ENCODE data around the gene CLDN4.
"Not testable (repeated sequence)": the region's sequence is repeated elsewhere in the genome, so short reads cannot be mapped to it uniquely, and the experiment has no call there.

The CLDN4 gene

DNA sequence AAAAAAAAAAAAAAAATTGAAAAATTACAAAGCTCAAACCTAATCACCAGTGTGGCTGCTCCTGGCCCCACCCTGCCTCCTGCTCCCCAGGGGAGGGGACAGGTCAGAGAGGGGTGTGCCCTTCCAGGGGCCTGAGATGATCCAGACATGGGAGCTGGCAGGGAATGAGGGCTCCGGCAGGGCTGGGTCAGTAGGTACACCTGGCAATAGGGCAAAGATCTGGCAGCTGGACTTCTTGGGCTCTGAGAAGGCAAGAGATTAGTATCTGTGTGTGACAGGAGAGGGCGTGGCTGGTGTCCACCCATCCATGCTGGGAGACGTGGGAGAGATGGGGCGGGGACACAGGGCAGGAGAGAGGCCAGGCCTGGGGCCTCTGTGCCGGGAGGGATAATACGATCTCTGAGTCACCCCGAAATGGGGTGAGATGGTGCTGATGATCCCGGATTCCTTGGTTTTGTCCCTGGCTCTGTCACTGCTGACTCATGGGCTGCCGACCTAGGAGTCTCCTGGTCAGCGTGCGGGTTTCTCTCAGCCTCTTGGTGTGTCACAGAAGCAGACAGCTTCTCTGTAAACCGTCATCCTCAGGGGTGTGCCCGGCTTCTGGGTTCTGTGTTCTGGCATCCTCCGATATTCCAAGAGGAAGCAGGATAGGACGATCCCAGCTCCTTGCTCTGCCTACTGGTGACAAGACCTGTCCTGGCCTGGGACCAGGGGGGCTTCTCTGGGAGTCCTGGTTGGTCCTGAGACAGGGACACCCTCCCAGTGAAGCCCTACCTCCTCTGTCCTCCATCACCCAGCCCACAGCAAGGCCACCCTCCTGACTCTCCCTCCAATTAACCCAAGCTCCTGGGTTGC is 8.2 kb upstream of the CLDN4 start:
- in situ Hi-C loops (cut with HindIII; ENCODE audit: low pct_ligation_motif_present, low pct_unique_long_range_greater_than_20kb, low sequenced_read_pairs), result no loop called here
- peak; percentile 99 for DNase-seq

DNA sequence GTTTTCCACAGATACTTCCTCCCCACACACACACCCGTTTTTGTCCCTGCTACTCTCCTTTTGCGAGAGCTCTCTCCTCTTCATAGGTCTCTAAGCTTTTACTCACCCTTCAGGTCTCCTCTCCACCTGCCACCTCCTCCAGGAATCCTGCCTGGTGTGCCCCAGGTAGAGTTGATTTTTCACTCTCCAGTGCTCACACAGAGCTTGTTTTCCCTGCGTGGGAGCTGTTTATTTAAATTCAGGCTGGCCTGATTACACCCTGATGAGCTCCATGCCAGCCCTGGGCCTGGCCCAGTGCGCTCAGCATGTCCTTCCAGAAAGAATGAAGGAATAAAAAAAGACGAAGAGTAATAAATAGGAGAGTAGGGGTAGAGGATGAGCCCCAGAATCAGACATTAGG is 7.5 kb upstream of the CLDN4 start:
- no peak for DNase-seq
- in situ Hi-C loops (cut with HindIII; ENCODE audit: low pct_ligation_motif_present, low pct_unique_long_range_greater_than_20kb, low sequenced_read_pairs), result no loop called here

DNA sequence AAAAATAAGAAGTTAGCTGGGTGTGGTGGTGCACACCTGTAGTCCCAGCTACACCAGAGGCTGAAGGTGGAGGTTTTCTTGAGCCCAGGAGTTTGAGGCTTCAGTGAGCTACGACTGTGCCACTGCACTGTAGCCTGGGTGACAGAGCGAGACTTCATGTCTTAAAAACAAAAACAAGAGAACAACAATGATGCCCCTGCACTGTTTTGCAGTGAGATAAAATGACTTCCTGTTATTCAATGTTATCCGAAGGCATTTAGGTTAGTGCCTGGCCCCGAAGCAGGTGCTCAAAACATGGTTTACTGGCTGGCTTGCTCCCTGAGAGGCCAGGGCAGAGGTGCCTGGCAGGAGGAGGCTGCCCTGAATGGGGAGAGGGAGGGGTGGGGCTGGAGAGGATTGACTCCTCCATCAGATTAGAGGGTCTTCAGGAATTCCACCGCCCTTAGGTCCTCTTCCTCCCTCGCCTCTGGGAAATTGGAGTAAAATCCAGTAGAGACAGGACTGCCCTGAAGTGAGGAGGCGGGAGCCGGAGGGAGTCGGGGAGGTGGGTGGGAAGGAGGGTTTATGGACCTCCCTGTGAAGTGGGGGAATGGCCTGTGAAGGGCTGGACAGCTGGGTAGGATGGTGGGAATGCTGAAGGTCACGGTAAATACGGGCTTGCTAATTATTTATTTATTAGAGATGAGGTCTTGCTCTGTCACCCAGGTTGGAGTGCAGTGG is 6.8 kb upstream of the CLDN4 start:
- in situ Hi-C loops (cut with HindIII; ENCODE audit: low pct_ligation_motif_present, low pct_unique_long_range_greater_than_20kb, low sequenced_read_pairs), result no loop called here
- DNase-seq, result no peak

DNA sequence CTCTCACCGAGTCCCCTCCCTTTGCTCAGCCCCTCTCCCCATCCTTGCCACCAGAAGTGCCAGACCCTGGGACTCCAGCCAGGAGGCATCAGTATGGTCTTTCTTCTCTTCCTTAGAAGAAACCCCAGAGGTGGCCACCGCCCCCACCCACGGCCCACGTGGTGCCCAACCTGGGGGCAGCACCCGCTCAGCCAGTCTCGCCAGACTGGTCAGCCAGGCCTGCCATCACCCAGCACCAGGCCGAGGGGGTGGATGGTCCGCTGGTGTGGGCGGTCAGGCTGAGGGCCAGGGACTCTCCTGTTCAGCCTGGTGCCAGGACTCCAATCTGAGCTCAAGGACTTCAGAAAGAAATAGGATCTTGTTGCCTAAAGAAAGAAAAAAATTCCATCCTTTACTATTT is 5.8 kb upstream of the CLDN4 start:
- DNase-seq, result no peak
- in situ Hi-C loops (cut with HindIII; ENCODE audit: low pct_ligation_motif_present, low pct_unique_long_range_greater_than_20kb, low sequenced_read_pairs), result no loop called here

DNA sequence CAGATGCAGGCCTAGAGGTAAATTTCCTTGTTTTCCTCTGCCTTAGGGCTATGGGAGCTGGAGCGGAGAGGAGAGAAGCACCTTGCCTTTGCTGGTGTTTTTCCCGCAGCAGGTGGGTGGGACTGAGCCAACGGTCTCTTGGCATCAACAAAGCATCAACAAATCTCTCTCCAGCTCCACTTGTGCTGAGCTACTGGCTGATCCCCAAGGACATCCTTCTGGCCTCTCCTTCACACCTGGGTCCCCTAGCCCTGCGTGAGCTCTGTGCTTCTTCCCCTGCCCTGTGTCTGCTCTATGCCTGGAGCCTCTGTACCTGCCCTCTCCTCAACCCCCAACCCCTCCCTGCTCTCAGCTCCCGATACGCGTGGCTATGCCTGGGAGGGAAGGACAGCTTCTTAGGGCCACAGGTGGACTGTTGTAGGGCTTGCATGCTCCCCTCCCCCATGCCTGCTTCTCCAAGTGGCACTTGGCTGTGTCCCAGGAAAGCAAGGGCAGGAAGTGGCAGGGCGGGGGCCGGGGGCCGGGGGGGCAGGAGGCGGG is 3.2 kb upstream of the CLDN4 start:
- DNase-seq, result peak; percentile 25
- in situ Hi-C loops (cut with HindIII; ENCODE audit: low pct_ligation_motif_present, low pct_unique_long_range_greater_than_20kb, low sequenced_read_pairs), result no loop called here

DNA sequence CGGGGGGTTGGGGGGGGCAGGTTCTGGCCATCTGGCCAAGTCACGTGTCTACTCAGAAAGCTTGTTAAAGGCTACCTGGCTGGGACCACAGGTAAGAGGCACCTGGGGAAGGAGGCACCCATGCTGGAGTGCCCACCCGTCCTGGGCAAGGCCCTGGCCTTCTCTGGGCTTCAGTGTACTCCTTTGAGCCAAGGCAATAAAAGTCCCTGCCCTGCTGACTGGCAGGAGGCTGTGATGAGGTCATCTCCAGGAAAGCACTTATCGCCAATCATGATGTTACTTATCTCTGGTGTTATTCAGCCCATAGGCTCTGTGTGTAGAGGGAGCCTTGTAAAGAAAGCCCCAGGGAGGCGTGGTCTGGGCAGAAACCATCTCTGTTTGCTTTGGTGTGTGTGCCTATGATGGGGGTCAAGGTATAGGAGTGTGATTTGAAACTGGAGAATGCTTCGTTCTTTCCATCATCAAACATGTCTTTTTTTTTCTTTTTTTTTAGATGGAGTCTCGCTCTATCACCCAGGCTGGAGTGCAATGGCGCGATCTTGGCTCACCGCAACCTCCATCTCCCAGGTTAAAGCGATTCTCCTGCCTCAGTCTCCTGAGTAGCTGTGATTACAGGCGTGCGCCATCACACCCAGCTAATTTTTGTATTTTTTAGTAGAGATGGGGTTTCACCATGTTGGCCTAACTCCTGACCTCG is 2.5 kb upstream of the CLDN4 start:
- DNase-seq, result peak; percentile 83

DNA sequence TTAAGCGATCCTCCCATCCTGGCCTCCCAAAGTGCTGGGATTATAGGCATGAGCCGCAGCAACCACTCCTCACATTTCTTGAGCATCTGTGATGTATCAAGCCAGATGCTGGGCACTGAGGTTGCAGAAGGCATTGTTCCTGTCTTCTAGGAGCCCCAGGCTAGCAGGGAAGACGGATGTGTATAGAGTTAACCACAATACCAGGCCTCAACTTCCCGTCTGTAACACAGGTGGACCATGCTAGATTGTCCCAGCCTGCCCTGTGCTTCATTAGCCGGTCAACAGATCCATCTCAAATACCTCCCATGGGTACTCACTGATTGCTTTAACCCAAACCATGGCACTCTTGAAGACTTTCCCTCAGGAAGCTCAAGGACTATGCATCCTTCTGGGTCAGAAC is 1.8 kb upstream of the CLDN4 start:
- in situ Hi-C loops (cut with HindIII; ENCODE audit: low pct_ligation_motif_present, low pct_unique_long_range_greater_than_20kb, low sequenced_read_pairs), result no loop called here
- DNase-seq, result no peak

More for the DNA sequence above, 2.5 kb upstream of the CLDN4 start:
- in situ Hi-C loops (cut with HindIII; ENCODE audit: low pct_ligation_motif_present, low pct_unique_long_range_greater_than_20kb, low sequenced_read_pairs), result no loop called here

DNA sequence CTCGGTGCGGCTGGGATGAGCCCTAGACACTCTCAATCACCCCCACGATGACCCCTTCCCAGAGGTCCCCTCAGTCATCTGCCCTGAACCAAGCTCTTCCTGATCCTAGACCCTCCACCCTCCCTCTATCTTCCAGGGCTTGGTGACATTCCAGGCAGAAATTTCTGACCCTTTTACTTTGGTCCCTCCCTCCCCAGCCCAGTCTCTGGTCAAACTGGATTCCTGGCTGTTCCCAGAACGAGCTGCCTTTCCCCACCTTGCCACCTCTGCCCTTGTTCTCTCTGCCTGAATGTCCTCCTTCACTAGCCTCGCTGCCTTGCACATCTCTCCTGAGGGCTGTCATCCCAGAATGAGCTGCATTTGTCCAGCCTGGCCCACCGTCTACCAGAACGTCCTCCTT is 1.3 kb upstream of the CLDN4 start:
- in situ Hi-C loops (cut with HindIII; ENCODE audit: low pct_ligation_motif_present, low pct_unique_long_range_greater_than_20kb, low sequenced_read_pairs), result no loop called here
- DNase-seq, result no peak

DNA sequence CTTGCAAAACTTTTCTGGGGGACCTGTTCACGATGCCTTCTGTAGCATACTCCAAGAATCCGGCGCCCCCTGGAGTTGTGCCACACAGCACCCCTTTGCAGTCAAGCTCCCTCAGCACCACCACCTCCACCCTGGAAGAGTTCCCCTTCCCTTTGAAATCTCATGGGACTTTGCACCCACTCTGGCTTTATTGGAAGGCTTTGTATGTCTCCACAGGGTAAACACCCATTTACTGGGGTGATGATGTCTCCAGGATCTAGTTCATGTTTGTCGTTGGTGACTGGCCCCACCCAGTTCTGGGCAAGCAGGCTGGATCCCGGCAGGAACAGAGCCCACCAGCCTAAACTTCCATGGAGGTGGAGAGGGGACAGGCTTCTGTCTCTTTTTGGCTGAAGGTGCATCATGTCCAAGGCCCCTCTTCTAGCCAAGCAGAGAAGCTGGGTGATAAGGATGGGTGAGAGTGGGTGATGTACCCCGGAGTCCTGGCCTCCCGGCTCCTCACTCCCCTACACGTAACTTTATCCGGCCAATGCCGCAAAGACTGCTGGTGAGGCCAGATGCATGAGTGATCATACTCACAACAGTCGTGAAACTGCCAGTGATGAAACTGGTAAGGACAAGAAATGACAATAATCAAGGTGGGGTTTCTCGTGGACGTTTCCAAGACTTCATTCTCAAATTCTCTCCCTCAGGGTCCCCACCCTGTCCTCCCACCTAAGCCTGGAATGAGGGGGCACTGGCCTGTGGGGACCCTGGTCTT is 695 bp upstream of the CLDN4 start:
- in situ Hi-C loops (cut with HindIII; ENCODE audit: low pct_ligation_motif_present, low pct_unique_long_range_greater_than_20kb, low sequenced_read_pairs), result no loop called here
- DNase-seq, result no peak

DNA sequence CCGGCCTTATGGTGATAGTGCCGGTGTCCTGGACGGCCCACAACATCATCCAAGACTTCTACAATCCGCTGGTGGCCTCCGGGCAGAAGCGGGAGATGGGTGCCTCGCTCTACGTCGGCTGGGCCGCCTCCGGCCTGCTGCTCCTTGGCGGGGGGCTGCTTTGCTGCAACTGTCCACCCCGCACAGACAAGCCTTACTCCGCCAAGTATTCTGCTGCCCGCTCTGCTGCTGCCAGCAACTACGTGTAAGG is 713 bp downstream of the CLDN4 start:
- DNase-seq, result no peak
- in situ Hi-C loops (cut with HindIII; ENCODE audit: low pct_ligation_motif_present, low pct_unique_long_range_greater_than_20kb, low sequenced_read_pairs), result no loop called here

DNA sequence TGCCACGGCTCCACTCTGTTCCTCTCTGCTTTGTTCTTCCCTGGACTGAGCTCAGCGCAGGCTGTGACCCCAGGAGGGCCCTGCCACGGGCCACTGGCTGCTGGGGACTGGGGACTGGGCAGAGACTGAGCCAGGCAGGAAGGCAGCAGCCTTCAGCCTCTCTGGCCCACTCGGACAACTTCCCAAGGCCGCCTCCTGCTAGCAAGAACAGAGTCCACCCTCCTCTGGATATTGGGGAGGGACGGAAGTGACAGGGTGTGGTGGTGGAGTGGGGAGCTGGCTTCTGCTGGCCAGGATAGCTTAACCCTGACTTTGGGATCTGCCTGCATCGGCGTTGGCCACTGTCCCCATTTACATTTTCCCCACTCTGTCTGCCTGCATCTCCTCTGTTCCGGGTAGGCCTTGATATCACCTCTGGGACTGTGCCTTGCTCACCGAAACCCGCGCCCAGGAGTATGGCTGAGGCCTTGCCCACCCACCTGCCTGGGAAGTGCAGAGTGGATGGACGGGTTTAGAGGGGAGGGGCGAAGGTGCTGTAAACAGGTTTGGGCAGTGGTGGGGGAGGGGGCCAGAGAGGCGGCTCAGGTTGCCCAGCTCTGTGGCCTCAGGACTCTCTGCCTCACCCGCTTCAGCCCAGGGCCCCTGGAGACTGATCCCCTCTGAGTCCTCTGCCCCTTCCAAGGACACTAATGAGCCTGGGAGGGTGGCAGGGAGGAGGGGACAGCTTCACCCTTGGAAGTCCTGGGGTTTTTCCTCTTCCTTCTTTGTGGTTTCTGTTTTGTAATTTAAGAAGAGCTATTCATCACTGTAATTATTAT is 1.2 kb downstream of the CLDN4 start:
- DNase-seq, result no peak
- in situ Hi-C loops (cut with HindIII; ENCODE audit: low pct_ligation_motif_present, low pct_unique_long_range_greater_than_20kb, low sequenced_read_pairs), result no loop called here

DNA sequence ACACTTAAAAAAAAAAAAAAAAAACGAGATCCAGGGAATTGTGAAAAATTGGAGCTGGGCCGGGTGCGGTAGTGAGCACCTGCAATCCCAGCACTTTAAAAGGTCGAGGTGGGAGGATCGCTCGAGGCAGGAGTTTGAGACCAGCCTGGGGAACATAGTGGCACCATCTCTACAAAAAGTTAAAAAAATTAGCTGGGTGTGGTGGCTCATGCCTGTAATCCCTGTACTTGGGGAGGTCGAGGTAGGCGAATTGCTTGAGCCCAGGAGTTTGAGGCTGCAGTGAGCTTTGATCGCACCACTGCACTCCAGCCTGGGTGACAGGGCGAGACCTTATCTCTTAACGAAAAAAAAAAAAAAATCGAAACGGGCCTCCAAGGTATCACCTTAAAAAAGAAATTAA is 2.0 kb downstream of the CLDN4 start:
- DNase-seq, result no peak
- in situ Hi-C loops (cut with HindIII; ENCODE audit: low pct_ligation_motif_present, low pct_unique_long_range_greater_than_20kb, low sequenced_read_pairs), result no loop called here

DNA sequence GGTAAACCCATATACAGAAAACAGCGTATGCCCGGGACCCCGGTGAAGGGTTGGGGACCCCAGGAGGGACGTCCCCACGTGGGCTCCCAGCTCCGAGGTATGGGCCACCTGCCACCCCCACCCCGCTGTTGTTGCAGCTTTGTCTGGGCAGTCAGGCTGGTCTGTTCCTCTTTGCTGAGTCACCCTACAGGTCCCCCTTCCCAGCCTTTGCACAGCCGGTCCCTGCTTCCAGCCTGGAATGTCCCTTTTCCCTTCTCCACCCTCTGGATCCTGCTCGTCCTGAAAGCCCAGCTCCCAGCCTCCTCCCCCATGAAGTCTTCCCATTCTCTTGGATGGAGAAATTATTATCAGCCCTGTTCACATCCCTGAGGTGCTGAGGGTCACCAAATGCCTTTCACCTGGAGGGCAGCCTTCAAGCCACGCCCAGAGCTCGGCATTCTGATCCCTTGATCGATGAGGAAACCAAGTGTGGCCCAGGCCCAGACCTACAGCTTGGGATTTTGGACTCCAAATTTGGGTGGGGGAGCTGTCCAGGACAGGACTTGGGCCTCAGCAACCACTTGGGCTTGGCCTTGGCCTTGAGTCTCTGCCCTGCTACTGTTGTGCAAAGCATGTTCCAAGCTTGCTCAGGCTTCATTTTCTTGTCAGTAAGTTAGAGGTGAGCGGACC is 2.6 kb downstream of the CLDN4 start:
- no peak for DNase-seq
- in situ Hi-C loops (cut with HindIII; ENCODE audit: low pct_ligation_motif_present, low pct_unique_long_range_greater_than_20kb, low sequenced_read_pairs), result no loop called here

DNA sequence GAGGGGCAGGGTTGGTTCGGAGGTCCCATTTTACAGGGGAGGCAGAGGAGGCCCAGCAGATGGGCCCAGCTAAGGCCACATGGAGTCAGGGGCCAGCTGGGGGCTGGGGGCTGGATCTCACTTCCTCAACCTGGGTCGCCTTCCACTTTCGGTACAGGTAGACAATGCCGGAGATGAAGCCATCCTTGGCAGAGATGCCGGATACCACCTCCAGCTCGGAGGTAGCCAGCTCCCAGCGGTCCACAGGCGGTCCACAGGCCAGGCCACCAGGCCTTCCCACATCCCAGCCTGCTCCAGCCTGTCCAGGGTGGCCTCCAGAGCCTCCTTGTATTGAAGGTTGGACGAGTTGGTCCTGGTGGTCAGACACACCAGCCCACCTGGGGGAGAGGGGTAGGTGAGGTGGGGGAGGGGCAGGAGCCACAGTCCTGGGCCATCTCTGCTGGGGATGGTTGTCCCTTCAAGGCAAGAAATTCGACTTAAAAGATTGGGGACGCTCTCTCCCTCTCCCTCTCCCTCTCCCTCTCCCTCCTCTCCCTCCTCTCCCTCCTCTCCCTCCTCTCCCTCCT is 3.9 kb downstream of the CLDN4 start:
- no peak for DNase-seq
- in situ Hi-C loops (cut with HindIII; ENCODE audit: low pct_ligation_motif_present, low pct_unique_long_range_greater_than_20kb, low sequenced_read_pairs), result no loop called here

DNA sequence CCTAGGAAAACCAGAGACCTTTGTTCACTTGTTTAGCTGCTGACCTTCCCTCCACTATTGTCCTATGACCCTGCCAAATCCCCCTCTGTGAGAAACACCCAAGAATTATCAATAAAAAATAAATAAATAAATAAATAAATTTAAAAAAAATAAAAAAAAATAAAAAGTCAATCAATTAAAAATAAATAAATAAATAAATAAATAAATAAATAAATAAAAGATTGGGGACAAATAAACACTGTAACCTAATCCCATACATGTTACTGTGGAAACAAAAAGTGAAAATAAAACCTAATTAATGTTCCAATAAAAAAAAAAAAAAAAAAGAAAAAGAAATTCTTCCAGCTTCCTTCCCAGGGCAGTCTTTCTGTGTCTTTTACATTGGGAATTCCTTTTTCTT is 6.4 kb downstream of the CLDN4 start:
- DNase-seq; in situ Hi-C loops (cut with HindIII; ENCODE audit: low pct_ligation_motif_present, low pct_unique_long_range_greater_than_20kb, low sequenced_read_pairs): not testable (repeated sequence)

DNA sequence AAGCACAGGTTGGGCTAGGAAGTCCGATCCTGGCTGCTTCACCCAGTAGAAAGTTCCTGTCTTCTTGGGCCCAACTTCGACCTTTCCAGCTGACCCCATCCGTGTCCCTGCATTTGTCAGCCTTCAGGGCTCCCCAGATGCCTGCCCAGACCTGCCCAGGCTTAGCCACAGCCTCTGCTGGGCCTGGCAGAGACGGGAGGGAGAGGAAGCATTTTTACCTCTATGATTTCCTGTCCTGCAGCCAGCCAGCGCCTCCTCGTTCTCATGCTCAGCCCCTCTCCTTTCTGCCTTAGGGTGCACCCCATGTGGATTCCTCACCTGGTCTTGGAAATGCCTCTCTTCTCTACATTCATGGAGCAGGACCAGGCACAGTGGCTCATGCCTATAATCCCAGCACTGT is 7.8 kb downstream of the CLDN4 start:
- in situ Hi-C loops (cut with HindIII; ENCODE audit: low pct_ligation_motif_present, low pct_unique_long_range_greater_than_20kb, low sequenced_read_pairs), result no loop called here
- no peak for DNase-seq

DNA sequence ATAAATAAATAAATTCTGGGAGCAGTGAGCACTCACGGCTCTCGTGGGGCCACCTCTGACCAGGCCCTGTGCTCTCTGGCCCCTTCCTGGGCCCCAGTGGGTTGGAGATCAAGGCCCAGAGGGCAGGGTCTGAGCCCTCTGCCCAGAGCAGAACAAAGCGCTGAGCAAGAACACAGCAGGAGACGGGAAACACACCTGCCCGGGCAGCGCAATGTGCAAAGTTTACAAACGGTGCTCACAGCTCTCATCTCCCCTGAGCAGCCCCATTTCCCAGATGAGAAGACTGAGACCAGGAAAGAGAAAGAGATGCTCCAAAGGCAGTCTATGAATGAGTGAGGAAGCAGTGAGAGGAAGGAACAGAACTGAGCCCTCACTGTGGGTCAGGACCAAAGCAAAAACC is 8.5 kb downstream of the CLDN4 start:
- no peak for DNase-seq
- in situ Hi-C loops (cut with HindIII; ENCODE audit: low pct_ligation_motif_present, low pct_unique_long_range_greater_than_20kb, low sequenced_read_pairs), result no loop called here
